HL-60 (cell line): ENCODE results near the gene RIOK1.

Experiments used
- DNase-seq, 2 experiments: peaks; one replicate each; pipeline ENCODE4 v3.0.0-alpha.2; 2010 to 2020; ENCODE audit warnings: low read depth in 1 of 2, low spot score in 1 of 2
- H3K27ac ChIP-seq: fragments of 250-450 bp; sonication (Bioruptor Pico); replicated peaks from 2 replicates; pipeline ENCODE4 v1.5.1; 2020; ENCODE audit warnings: mild to moderate bottlenecking, moderate library complexity
- H3K27me3 ChIP-seq: fragments of 250-450 bp; sonication (Bioruptor Pico); 2 replicates; pipeline ENCODE4 v1.5.1; 2021; ENCODE audit warnings: mild to moderate bottlenecking, moderate library complexity; ENCODE audit not compliant: insufficient read depth, poor library complexity, severe bottlenecking
- H3K4me3 ChIP-seq: replicated peaks from 2 replicates; pipeline ENCODE4 v1.5.1; 2011; ENCODE audit warnings: mild to moderate bottlenecking, control low read depth, low read length; ENCODE audit not compliant: insufficient read depth
- CTCF ChIP-seq: IDR thresholded peaks from one replicate; pipeline ENCODE4 v1.5.1; 2011; ENCODE audit warnings: low read length, control low read depth, inconsistent platforms; ENCODE audit not compliant: insufficient read depth
- GABPA ChIP-seq: IDR thresholded peaks from 2 replicates; pipeline ENCODE4 v1.6.1; 2012; ENCODE audit warnings: low read depth
- POLR2AphosphoS5 ChIP-seq: IDR thresholded peaks from 2 replicates; pipeline ENCODE4 v1.6.1; 2012; ENCODE audit warnings: low read depth
- REST ChIP-seq: IDR thresholded peaks from 2 replicates; pipeline ENCODE4 v1.6.1; 2012; ENCODE audit warnings: low read depth; ENCODE audit not compliant: insufficient replicate concordance
- SPI1 ChIP-seq: IDR thresholded peaks from 2 replicates; pipeline ENCODE4 v1.6.1; 2012; ENCODE audit warnings: low read depth, mild to moderate bottlenecking, borderline replicate concordance

RIOK1 gene

GRCh38 chr6:7449018-7449417 lies 59.4 kb downstream of the RIOK1 start:
- Histone ChIP-seq H3K4me3 (no peak overlapping the region), H3K27ac (no peak overlapping the region), H3K27me3 (no peaks in the 10 kb centered on the region)
- DNase-seq = no peak
- TF ChIP-seq REST = no peak
- no peak for TF ChIP-seq SPI1
- no peak for TF ChIP-seq CTCF

DNA sequence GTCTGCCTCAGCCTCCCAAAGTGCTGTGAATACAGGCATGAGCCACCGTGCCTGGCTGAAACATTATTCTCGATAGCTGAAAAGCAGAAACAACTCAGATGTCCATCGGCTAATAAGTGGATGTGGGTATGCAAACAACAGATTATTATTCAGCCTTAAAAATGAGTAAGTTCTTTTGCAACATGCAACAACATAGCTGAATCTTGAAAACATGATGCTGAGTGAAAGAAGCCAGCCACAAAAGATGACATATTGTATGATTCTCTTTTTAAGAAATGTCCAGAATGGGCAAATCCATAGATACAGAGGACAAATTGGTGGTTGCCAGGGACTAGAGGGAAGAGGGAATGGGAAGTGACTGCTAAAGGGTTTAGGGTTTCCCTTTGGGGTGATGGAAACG lies 61.7 kb downstream of the RIOK1 start:
- Histone ChIP-seq H3K27ac (no peak overlapping the region), H3K27me3 (no peaks in the 10 kb centered on the region), H3K4me3 (no peak overlapping the region)
- no peak for DNase-seq
- TF ChIP-seq POLR2AphosphoS5 = no peak
- no peak for TF ChIP-seq GABPA
- no peak for TF ChIP-seq CTCF
- no peak for TF ChIP-seq REST
- no peak for TF ChIP-seq SPI1

GRCh38 chr6:7452898-7453297 lies 63.3 kb downstream of the RIOK1 start:
- H3K4me3 ChIP-seq = no peak overlapping the region
- no peak for DNase-seq
- TF ChIP-seq REST (no peak), POLR2AphosphoS5 (no peak), GABPA (no peak), CTCF (no peak), SPI1 (no peak)
- no peak overlapping the region for H3K27ac ChIP-seq
- no peaks in the 10 kb centered on the region for H3K27me3 ChIP-seq
